GM21423 (cell line): ENCODE measurements around the gene PSMB1.
A peak's percentile ranks its signal among the peaks of the same experiment; 100 is the strongest.
"Not testable (repeated sequence)": the region's sequence is repeated elsewhere in the genome, so short reads cannot be mapped to it uniquely, and the experiment has no call there.

Source experiments
- ATAC-seq: cut with Tn5 transposase; IDR thresholded peaks from one replicate; pipeline ENCODE4 v1.9.1; 2021; ENCODE audit warnings: mild to moderate bottlenecking, moderate library complexity; ENCODE audit not compliant: unreplicated experiment

Gene PSMB1

GRCh38 chr6:170536671-170537070 is 16.4 kb downstream of the PSMB1 start:
- ATAC-seq = no peak

DNA sequence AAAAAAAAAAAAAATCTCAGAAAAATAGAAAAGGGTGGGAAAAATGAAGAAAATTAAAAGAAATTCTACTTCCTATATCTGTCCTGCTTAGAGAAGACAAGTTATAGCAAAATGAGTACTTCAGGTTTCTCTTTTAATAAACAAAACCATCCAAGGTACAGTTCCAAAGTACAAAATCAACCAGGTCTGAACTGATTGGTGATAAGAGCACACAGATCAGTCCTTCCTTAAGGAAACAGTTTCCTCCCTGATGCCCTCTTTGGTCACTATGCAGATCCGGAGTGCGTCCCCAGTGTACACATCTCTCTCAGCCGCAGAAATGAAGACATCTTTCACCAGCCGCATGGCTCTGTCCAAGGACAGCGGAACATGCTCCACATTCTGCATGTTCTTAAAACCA is 18.1 kb downstream of the PSMB1 start:
- ATAC-seq = no peak

DNA sequence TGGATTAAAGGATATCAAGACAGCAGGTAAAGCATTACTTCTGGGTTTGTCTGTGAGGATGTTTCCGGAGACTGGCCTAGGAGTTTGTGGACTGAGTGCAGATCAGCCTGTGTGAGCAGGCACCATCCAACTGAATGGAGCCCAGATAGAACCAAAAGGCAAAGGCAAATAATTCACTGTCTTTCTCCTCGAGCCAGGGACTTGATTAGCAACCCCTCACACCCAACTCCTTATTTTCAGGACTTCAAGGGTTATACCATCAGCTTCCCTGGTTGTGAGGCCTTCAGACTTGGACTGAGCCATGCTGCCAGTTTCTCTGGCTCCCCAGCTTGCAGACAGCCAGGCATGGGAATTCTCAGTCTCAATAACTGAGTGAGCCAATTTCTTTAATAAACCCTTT is 19.3 kb downstream of the PSMB1 start:
- ATAC-seq = no peak

GRCh38 chr6:170532867-170533488 is 20.1 kb downstream of the PSMB1 start:
- ATAC-seq = no peak

- peak; percentile 79 for ATAC-seq
Measured at GRCh38 chr6:170529839-170530469, 23.2 kb downstream of the PSMB1 start.

- not testable (repeated sequence) for ATAC-seq
Measured at GRCh38 chr6:170527995-170528394, 25.1 kb downstream of the PSMB1 start.

- ATAC-seq = no peak
Measured at GRCh38 chr6:170525795-170526194, 27.3 kb downstream of the PSMB1 start.

DNA sequence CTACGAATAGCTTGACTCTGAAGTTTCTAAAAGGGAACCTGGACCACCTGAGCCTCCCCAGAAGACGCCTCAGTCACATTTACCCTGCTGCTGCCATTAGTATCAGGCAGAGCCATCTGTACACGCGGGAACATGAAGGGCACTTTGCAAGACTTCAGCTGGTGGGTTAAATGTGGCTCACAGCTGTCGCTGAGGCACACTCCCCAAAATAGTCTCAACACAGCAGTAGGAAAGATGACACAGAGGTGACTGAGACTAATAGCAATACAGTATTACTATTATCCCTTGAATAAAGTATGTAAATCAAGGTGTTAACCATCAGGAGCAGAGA is 29.0 kb downstream of the PSMB1 start:
- ATAC-seq = no peak

- ATAC-seq = no peak
Measured at GRCh38 chr6:170523256-170524171, 29.6 kb downstream of the PSMB1 start.

GRCh38 chr6:170522565-170523183 is 30.4 kb downstream of the PSMB1 start:
- no peak for ATAC-seq

DNA sequence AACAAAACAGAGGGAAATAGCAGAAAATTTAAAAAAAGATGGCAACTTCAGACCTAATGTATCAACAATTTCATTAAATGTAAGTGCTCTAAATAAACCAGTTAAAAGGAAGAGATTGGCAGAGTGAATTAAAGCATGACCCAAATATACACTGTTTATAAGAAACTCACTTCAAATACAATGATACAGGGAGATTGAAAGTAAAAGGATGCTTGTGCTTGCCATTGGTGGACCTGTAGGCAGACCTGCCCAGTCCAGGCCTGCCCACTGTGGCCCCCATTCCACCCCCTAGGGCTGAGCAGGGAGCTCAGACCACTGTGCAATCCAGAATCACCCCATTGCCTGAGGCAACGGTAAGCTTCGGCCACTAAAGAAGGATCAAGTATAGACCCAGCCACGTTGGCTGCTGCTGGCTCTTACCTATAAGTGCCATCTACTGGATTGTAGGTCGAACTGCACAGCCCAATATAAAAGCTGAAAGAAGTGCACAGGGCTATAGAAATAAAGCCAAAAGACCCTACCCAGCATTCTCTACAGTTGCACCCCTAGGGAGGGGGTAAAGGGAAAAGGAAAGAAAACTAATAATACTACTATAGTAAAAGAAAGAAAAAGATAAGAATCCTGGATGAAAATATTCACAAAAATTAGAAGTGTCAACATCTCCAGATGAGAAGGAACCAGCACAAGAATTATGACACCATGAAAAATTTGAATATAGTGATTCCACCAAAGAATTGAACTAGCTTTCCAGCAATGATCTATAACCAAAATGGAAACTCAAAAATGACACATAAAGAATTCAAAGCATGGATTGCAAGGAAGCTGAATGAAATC is 36.1 kb downstream of the PSMB1 start:
- ATAC-seq = peak; percentile 95

GRCh38 chr6:170514908-170515307 is 38.2 kb downstream of the PSMB1 start:
- no peak for ATAC-seq

DNA sequence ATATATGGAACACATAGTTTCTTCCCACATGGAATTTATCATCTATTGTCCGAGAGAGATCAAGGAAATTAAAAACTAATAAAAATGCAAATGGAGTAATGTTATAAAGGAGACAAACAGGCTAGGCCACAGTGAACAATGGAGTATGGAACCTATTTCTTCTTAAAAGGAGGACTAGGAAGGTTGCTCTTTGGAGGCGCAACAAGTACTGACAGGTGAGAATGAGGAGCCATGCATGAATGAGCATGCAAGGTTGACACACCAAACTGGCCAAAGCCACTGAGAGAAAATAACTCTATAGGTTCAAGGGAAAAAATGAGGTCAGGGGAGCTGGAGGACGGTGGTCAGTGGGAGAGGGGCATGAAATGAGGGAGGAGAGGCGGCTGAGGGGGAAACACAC is 40.9 kb downstream of the PSMB1 start:
- ATAC-seq = no peak

DNA sequence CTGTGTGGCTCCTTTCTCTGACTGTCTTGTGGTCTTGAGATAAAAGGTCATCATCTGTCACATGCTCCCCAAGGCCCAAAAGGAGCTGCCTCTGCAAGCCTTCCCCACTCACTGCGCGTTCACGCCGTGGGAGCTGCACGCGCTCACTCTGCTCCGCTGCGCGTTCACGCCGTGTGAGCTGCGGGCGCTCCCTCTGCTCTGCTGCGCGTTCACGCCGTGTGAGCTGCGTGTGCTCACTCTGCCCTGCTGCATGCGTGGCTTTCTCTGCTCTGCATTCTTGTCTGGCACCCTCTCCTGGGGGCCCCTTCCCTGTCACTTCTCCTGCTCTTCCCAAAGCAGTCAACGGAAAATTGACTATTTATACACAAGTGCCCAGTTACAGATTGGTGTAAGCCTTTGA is 42.5 kb downstream of the PSMB1 start:
- ATAC-seq = no peak

DNA sequence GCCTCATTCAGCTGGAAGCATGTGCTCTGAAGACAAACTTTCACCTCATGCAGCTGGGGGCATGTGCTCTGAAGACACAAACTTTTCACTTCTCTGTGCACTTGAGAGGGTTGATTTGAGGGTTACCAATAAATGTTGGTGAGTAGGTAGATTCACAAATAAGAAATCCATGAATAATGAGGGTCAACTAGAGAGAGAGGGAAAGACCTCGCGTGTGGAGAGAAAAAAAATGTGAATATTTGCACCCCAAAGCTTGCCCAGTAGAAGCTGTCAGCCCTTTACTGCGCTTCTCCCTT is 43.4 kb downstream of the PSMB1 start:
- no peak for ATAC-seq

GRCh38 chr6:170508892-170509722 is 44.0 kb downstream of the PSMB1 start:
- not testable (repeated sequence) for ATAC-seq

GRCh38 chr6:170508275-170508674 is 44.8 kb downstream of the PSMB1 start:
- ATAC-seq = not testable (repeated sequence)

DNA sequence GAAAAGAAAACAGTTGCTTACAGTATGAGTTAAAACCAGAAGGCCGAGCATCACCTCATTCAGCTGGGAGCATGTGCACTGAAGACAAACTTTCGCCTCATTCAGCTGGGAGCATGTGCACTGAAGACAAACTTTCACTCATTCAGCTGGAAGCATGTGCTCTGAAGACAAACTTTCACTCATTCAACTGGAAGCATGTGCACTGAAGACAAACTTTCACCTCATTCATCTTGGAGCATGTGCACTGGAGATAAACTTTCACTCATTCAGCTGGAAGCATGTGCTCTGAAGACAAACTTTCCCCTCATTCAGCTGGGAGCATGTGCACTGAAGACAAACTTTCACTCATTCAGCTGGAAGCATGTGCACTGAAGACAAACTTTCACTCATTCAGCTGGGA is 45.4 kb downstream of the PSMB1 start:
- not testable (repeated sequence) for ATAC-seq

DNA sequence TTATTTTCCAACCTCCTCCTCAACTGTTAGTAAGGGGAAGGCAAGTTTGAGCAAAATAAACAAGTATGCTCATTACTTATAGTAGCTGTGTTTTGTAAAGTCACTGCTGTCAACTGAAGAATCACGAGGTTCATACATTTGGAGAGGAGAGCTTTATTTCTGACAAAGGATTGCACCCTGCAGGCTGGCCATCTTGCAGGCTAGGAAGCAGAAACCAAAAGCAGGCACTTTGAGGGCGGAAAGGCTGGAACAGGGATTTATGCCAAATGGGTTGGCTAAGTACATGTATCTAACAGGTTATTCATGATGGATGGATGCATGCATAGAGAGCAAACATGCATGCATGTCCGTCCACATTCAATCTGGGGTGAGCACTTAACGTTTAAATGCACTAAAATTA is 46.7 kb downstream of the PSMB1 start:
- ATAC-seq = no peak

- no peak for ATAC-seq
Measured at GRCh38 chr6:170505306-170505705, 47.8 kb downstream of the PSMB1 start.
